ENCODE data around the gene PTCH1. TPM values are rescaled to one million over a fixed set of nuclear protein-coding genes. Genes with fewer than 3 reads are reported as not detected.

The PTCH1 gene
- total and polyA plus RNA-seq, 2 donors: 2.5 to 3.4 TPM

Other genes starting within 250 kb of the PTCH1 start
- 4.8 TPM for gene FANCC, start 199.3 kb downstream of the PTCH1 start, total RNA-seq
- gene FANCC, start 199.3 kb downstream of the PTCH1 start, polyA plus RNA-seq: 4.1 TPM

All from thymus (tissue), 2 donors.